ENCODE results near the gene MRTFA. TPM values are rescaled to one million over a fixed set of nuclear protein-coding genes. Genes with fewer than 3 reads are reported as not detected.

Gene MRTFA
- total and polyA plus RNA-seq, 9 of the 15 experiments (the other 6 are each of a cell fraction or from before 2014, with no cell fraction given) = 0.84 to 21.1 (median 3.7) TPM

GRCh38 chr22:40401532-40401931 is 235.0 kb downstream of the MRTFA start:
- BruUV-seq (replicated peaks) = no TSS peak
- Histone ChIP-seq H3K36me3 (ENCODE audit: control insufficient read depth, insufficient read depth, low read length) (peaks cover 45% of the 10 kb centered on the region), H3K9ac (ENCODE audit: insufficient read depth in 1 of 2, low read depth in 2 of 2, low read length in 2 of 2) (no peak overlapping the region), H3K4me1 (replicated peaks in 1 of 2; ENCODE audit: control insufficient read depth in 2 of 2, insufficient read depth in 2 of 2, low read length in 2 of 2) (peaks cover 4 to 6% of the 10 kb centered on the region in 2 experiments; a peak in 3 of 5 replicates), H2AFZ (ENCODE audit: low read depth, low read length) (no peak overlapping the region), H3K4me2 (ENCODE audit: insufficient read depth, low read length) (no peak overlapping the region), H3K9me3 (replicated peaks; ENCODE audit: control insufficient read depth, insufficient read depth, low read depth, low read length) (no peaks in the 10 kb centered on the region), H3K9me1 (ENCODE audit: control insufficient read depth, insufficient read depth, low read length) (peaks cover 3% of the 10 kb centered on the region), H4K20me1 (replicated peaks; ENCODE audit: control insufficient read depth, insufficient read depth, low read length) (no peaks in the 10 kb centered on the region), H3K27ac (ENCODE audit: extremely low read depth, low read depth, low read length) (no peak overlapping the region), H3K27me3 (ENCODE audit: control insufficient read depth in 2 of 2, insufficient read depth in 2 of 2, low read length in 2 of 2) (no peaks in the 10 kb centered on the region), H3K4me3 (no peak overlapping the region), H3K79me2 (ENCODE audit: control insufficient read depth, insufficient read depth, low read length) (no peaks in the 10 kb centered on the region; the same call in 2 of the 3 replicates)
- intact Hi-C loops (cut with micrococcal nuclease) = no loop called here
- DNase-seq (ENCODE audit: extremely low read depth in 1 of 4, low spot score in 3 of 4) = no peak
- no peak for FAIRE-seq
- no peak for ATAC-seq
- in situ Hi-C loops (cut with MboI) = no loop called here
- ChIA-PET POLR2A (no interaction called here), CTCF (ENCODE audit: low intra/inter-chr PET ratio) (no interaction called here)
- WGBS (ENCODE audit: insufficient coverage, low coverage, missing lambda C conversion rate) = 85% methylated on average over 3 of the region's 4 CpGs
- no peak for TF ChIP-seq PTTG1 (tag; IDR thresholded peaks at IDR 0.05; ENCODE audit: low read depth)
- TF ChIP-seq, protein P1, sequence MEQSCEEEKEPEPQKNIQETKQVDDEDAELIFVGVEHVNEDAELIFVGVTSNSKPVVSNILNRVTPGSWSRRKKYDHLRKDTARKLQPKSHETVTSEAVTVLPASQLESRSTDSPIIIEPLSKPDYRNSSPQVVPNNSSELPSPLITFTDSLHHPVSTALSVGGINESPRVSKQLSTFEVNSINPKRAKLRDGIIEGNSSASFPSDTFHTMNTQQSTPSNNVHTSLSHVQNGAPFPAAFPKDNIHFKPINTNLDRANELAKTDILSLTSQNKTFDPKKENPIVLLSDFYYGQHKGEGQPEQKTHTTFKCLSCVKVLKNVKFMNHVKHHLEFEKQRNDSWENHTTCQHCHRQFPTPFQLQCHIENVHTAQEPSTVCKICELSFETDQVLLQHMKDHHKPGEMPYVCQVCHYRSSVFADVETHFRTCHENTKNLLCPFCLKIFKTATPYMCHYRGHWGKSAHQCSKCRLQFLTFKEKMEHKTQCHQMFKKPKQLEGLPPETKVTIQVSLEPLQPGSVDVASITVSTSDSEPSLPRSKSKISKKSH (CRISPR knock-in tag; IDR thresholded peaks at IDR 0.05) = no peak
- no peak for TF ChIP-seq ZBTB7A (IDR thresholded peaks at IDR 0.05; ENCODE audit: borderline replicate concordance, control insufficient read depth, low read depth, low read length)
- TF ChIP-seq NR1H2 (CRISPR knock-in tag; IDR thresholded peaks at IDR 0.05) = no peak
- TF ChIP-seq ZNF77 (CRISPR knock-in tag; IDR thresholded peaks at IDR 0.05) = no peak
- TF ChIP-seq, protein P2, sequence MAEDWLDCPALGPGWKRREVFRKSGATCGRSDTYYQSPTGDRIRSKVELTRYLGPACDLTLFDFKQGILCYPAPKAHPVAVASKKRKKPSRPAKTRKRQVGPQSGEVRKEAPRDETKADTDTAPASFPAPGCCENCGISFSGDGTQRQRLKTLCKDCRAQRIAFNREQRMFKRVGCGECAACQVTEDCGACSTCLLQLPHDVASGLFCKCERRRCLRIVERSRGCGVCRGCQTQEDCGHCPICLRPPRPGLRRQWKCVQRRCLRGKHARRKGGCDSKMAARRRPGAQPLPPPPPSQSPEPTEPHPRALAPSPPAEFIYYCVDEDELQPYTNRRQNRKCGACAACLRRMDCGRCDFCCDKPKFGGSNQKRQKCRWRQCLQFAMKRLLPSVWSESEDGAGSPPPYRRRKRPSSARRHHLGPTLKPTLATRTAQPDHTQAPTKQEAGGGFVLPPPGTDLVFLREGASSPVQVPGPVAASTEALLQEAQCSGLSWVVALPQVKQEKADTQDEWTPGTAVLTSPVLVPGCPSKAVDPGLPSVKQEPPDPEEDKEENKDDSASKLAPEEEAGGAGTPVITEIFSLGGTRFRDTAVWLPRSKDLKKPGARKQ (CRISPR knock-in tag; IDR thresholded peaks at IDR 0.05) = no peak
- no peak for TF ChIP-seq GATAD2A (IDR thresholded peaks at IDR 0.05)
- no peak for TF ChIP-seq MED1 (CRISPR knock-in tag; IDR thresholded peaks at IDR 0.05; ENCODE audit: borderline replicate concordance)
- TF ChIP-seq CEBPB (tag; IDR thresholded peaks at IDR 0.05) = no peak
